HepG2 (cell line): Measurements from ENCODE around the gene FAAH2. TPM values are rescaled to one million over a fixed set of nuclear protein-coding genes. Genes with fewer than 3 reads are reported as not detected.

ENCODE experiments used
- ATAC-seq: fragments of 200-7000 bp; cut with Tn5 transposase; 3 replicates; pipeline ENCODE4 v1.9.1; 2020; ENCODE audit warnings: mild to moderate bottlenecking, moderate library complexity
- BruUV-seq: library from RNA; stranded (reverse); fragments of 400-500 nt; replicated peaks from 2 replicates; lab custom pipeline; 2021; lab: Mats Ljungman, UMichigan
- CTCF ChIA-PET: fragments of 300-600 bp; formaldehyde crosslinking; extraction: SDS; loops from one replicate; lab custom pipeline; 2021; ENCODE audit warnings: low total read pairs, inconsistent platforms, low intra/inter-chr PET ratio; lab: Yijun Ruan, JAX
- POLR2A ChIA-PET: fragments of 350-600 bp; sonication (Branson Sonifier 250); formaldehyde crosslinking; loops from one replicate; lab custom pipeline; 2020; ENCODE audit warnings: antibody characterized with exemption, inconsistent platforms; lab: Yijun Ruan, JAX
- DNase-seq: peaks from one replicate; pipeline ENCODE4 v3.0.0-alpha.2; 2015; ENCODE audit warnings: low spot score
- FAIRE-seq: peaks from 3 replicates; lab custom pipeline; 2011; peaks lifted over from hg19 to GRCh38; lab: Jason Lieb, UNC
- H2AFZ ChIP-seq: one replicate; pipeline ENCODE4 v1.6.1; 2011; ENCODE audit warnings: low read length, inconsistent platforms
- H3K27ac ChIP-seq: fragments of 300-600 bp; 3 replicates; pipeline ENCODE4 v1.8.0; 2011; ENCODE audit warnings: mixed run types, mild to moderate bottlenecking, mixed read lengths, low read length, inconsistent platforms; ENCODE audit not compliant: insufficient read depth; ENCODE audit errors: extremely low read length
- H3K27me3 ChIP-seq, 2 experiments: fragments of 200-600 bp in 1 of 2; 2 replicates in 1 of 2; 3 replicates in 1 of 2; pipeline versions ENCODE4 v1.6.0 to v1.8.0; 2011; ENCODE audit warnings: low read length in 2 of 2, mild to moderate bottlenecking in 2 of 2, moderate library complexity in 2 of 2, inconsistent platforms in 1 of 2; ENCODE audit not compliant: insufficient read depth in 2 of 2, control insufficient read depth in 1 of 2
- H3K36me3 ChIP-seq, 2 experiments: fragments of 200-600 bp in 1 of 2; replicated peaks in 1 of 2; 2 replicates in 1 of 2; 3 replicates in 1 of 2; pipeline versions ENCODE4 v1.5.1 to v1.8.0; 2011; ENCODE audit warnings: low read length in 2 of 2, inconsistent platforms in 1 of 2; ENCODE audit not compliant: insufficient read depth in 2 of 2, control insufficient read depth in 1 of 2
- H3K4me1 ChIP-seq: 2 replicates; pipeline ENCODE4 v1.5.1; 2012; ENCODE audit warnings: low read length, inconsistent platforms; ENCODE audit not compliant: insufficient read depth
- H3K4me2 ChIP-seq: 2 replicates; pipeline ENCODE4 v1.6.0; 2011; ENCODE audit warnings: low read depth, low read length, inconsistent platforms
- H3K4me3 ChIP-seq, 3 experiments: fragments of 200-600 bp in 1 of 3; sonication (generic), shearing (Covaris generic) in 1 of 3; replicated peaks in 1 of 3; 2 replicates each; pipeline ENCODE4 v1.5.1; 2011 to 2016; ENCODE audit warnings: low read length in 3 of 3, inconsistent platforms in 2 of 3, low read depth in 2 of 3, mild to moderate bottlenecking in 2 of 3, control low read depth in 1 of 3, mixed read lengths in 1 of 3; ENCODE audit not compliant: insufficient read depth in 1 of 3
- H3K79me2 ChIP-seq: one replicate; pipeline ENCODE4 v1.6.1; 2011; ENCODE audit warnings: low read length, inconsistent platforms; ENCODE audit not compliant: insufficient read depth
- H3K9ac ChIP-seq: 2 replicates; pipeline ENCODE4 v1.6.0; 2011; ENCODE audit warnings: mild to moderate bottlenecking, low read depth, low read length, inconsistent platforms; ENCODE audit not compliant: insufficient read depth
- H3K9me3 ChIP-seq: 2 replicates; pipeline ENCODE4 v1.5.1; 2012; ENCODE audit warnings: mild to moderate bottlenecking, low read length
- H4K20me1 ChIP-seq: 2 replicates; pipeline ENCODE4 v1.6.0; 2011; ENCODE audit warnings: inconsistent platforms, mild to moderate bottlenecking, low read length, moderate library complexity; ENCODE audit not compliant: insufficient read depth
- AKNA ChIP-seq: sonication (generic); formaldehyde crosslinking; IDR thresholded peaks from 2 replicates; pipeline ENCODE4 v1.4.0; 2020; ENCODE audit warnings: missing genetic modification reagents, borderline replicate concordance
- GATA4 ChIP-seq: sonication (generic); IDR thresholded peaks from 2 replicates; pipeline ENCODE4 v1.6.1; 2016; ENCODE audit warnings: antibody characterized with exemption, low read depth, borderline replicate concordance
- NFRKB ChIP-seq: fragments of 450-650 bp; IDR thresholded peaks from 2 replicates; pipeline ENCODE4 v1.6.1; 2017
- PLRG1 ChIP-seq: fragments of 450-650 bp; conservative IDR thresholded peaks from 2 replicates; pipeline ENCODE4 v1.6.1; 2016
- RFXAP ChIP-seq: sonication (generic); formaldehyde crosslinking; IDR thresholded peaks from 2 replicates; pipeline ENCODE4 v1.4.0; 2020; ENCODE audit warnings: missing genetic modification reagents, borderline replicate concordance
- ZNF280B ChIP-seq: sonication (generic); formaldehyde crosslinking; IDR thresholded peaks from 2 replicates; pipeline ENCODE4 v1.5.0; 2020; ENCODE audit warnings: missing genetic modification reagents, mild to moderate bottlenecking, borderline replicate concordance
- ZNF512B ChIP-seq: sonication (generic); formaldehyde crosslinking; IDR thresholded peaks from 2 replicates; pipeline ENCODE4 v1.5.1; 2020; ENCODE audit warnings: missing genetic modification reagents, mild to moderate bottlenecking, borderline replicate concordance
- ZNF75D ChIP-seq: sonication (generic); formaldehyde crosslinking; IDR thresholded peaks from 2 replicates; pipeline ENCODE4 v1.8.1; 2023; ENCODE audit warnings: missing genetic modification reagents, mild to moderate bottlenecking, borderline replicate concordance
- WGBS: methylation state at CpG from one replicate; pipeline ENCODE4 v1.1.6; 2017; ENCODE audit warnings: low lambda C conversion rate; 5-methylcytosine and 5-hydroxymethylcytosine counted together
- in situ Hi-C: cut with HindIII; loops from 2 replicates; pipeline ENCODE4 v1.10.0; 2017; ENCODE audit warnings: low pct_unique_long_range_greater_than_20kb; ENCODE audit not compliant: extremely low pct_ligation_motif_present
- intact Hi-C: fragments of 100-400 bp; cut with micrococcal nuclease; formaldehyde crosslinking; loops from one replicate; pipeline ENCODE4 v1.10.0; 2022; ENCODE audit not compliant: unreplicated experiment
- polyA plus RNA-seq, 8 experiments: library from polyadenylated mRNA; depleted of rRNA in 3 of 8; stranded (reverse) in 7 of 8; unstranded in 1 of 8; fragments of >200 nt; fragmentation: Illumina TruSeq in 4 of 8; extraction: Trizol in 4 of 8; gene quantifications; 2 replicates each; pipeline versions ENCODE4 v1.2.1 to v1.2.3, GENCODE V29; 2011 to 2016; ENCODE audit warnings: low read depth in 4 of 8, missing spikeins in 1 of 8, mixed read lengths in 1 of 8; ENCODE audit not compliant: insufficient read depth in 1 of 8
- total RNA-seq, 5 experiments: library from RNA; depleted of rRNA; stranded (reverse); fragments of >200 nt; fragmentation: Illumina TruSeq; extraction: Trizol; gene quantifications; 2 replicates each; pipeline ENCODE4 v1.2.3, GENCODE V29; 2016; ENCODE audit warnings: low read depth in 1 of 5

FAAH2 gene
- total and polyA plus RNA-seq, 2 of the 13 experiments (the other 11 are each of a cell fraction or from before 2014, with no cell fraction given), result 1.6 to 3.3 TPM

GRCh38 chrX:57270980-57271379 lies 15.5 kb upstream of the FAAH2 start:
- H3K79me2 ChIP-seq, result no peaks in the 10 kb centered on the region
- H3K36me3 ChIP-seq, result no peaks in the 10 kb centered on the region
- no peak overlapping the region for H3K9ac ChIP-seq
- FAIRE-seq (no peak), DNase-seq (no peak), ATAC-seq (no peak)
- in situ Hi-C loops, result no loop called here
- H3K27me3 ChIP-seq, result no peaks in the 10 kb centered on the region
- no peak for TF ChIP-seq NFRKB
- no peak for TF ChIP-seq ZNF512B (CRISPR knock-in tag)
- no peak for TF ChIP-seq ZNF280B (CRISPR knock-in tag)
- TF ChIP-seq AKNA, result no peak
- no peak for TF ChIP-seq ZNF75D (CRISPR knock-in tag)
- TF ChIP-seq RFXAP (CRISPR knock-in tag), result no peak
- no peak for TF ChIP-seq PLRG1
- no peak for TF ChIP-seq GATA4
- H2AFZ ChIP-seq, result no peak overlapping the region
- no CpG with 5 or more reads among the region's 3 CpGs for WGBS
- H3K4me3 ChIP-seq, result no peak overlapping the region
- no peaks in the 10 kb centered on the region for H3K9me3 ChIP-seq
- no peaks in the 10 kb centered on the region for H4K20me1 ChIP-seq
- H3K4me2 ChIP-seq, result no peak overlapping the region
- POLR2A ChIA-PET, result no interaction called here
- intact Hi-C loops, result no loop called here
- H3K27ac ChIP-seq, result no peak overlapping the region
- BruUV-seq, result no TSS peak
- CTCF ChIA-PET, result no interaction called here
- no peaks in the 10 kb centered on the region for H3K4me1 ChIP-seq
